ENCODE measurements around the gene SELENOH.

DNA sequence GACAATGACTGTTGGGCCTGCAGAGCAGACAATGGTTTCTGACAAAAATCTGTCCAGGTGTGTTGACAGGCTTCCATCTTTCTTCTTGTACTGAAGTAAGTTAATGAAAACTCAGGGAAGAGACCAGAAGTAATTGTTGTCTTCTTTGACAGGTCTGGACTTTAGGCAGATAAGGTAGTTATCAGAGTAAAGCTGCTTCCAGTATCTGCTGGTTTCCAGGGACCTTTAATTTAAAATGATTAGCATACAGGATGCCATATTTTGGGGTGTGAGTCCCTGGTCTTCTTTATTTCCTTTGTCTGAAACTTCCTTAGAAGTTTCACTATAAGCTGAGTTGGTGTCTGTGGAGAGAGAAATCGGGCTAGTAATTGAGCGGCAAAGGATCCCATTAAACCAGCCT is 27.5 kb upstream of the SELENOH start:
- no peak for TF ChIP-seq POLR2A (IDR thresholded peaks at IDR 0.05)
- TF ChIP-seq, protein P1, sequence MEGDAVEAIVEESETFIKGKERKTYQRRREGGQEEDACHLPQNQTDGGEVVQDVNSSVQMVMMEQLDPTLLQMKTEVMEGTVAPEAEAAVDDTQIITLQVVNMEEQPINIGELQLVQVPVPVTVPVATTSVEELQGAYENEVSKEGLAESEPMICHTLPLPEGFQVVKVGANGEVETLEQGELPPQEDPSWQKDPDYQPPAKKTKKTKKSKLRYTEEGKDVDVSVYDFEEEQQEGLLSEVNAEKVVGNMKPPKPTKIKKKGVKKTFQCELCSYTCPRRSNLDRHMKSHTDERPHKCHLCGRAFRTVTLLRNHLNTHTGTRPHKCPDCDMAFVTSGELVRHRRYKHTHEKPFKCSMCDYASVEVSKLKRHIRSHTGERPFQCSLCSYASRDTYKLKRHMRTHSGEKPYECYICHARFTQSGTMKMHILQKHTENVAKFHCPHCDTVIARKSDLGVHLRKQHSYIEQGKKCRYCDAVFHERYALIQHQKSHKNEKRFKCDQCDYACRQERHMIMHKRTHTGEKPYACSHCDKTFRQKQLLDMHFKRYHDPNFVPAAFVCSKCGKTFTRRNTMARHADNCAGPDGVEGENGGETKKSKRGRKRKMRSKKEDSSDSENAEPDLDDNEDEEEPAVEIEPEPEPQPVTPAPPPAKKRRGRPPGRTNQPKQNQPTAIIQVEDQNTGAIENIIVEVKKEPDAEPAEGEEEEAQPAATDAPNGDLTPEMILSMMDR (IDR thresholded peaks at IDR 0.05): no peak
